Stimulated activated CD8-positive, alpha-beta memory T cell treated with anti-CD3 and anti-CD28 coated beads, Interleukin-7, amount 100 ng/mL, for 48 hours (primary cell): ENCODE results near the gene GRB10.

ENCODE experiments used
- DNase-seq, 2 donors: peaks; one replicate each; pipeline ENCODE4 v3.0.0-alpha.2; 2020; ENCODE audit warnings: low read depth in 1 of 2; ENCODE audit errors: extremely low read depth in 1 of 2

GRB10 gene

GRCh38 chr7:50658696-50659095 lies 124.0 kb downstream of the GRB10 start:
- DNase-seq = no peak

GRCh38 chr7:50657912-50658311 lies 124.8 kb downstream of the GRB10 start:
- no peak for DNase-seq

GRCh38 chr7:50657341-50657873 lies 125.3 kb downstream of the GRB10 start:
- no peak for DNase-seq

GRCh38 chr7:50656141-50656895 lies 126.4 kb downstream of the GRB10 start:
- DNase-seq = no peak

- DNase-seq = no peak
Observed at GRCh38 chr7:50655490-50655889, 127.2 kb downstream of the GRB10 start.

GRCh38 chr7:50655020-50655419 lies 127.7 kb downstream of the GRB10 start:
- no peak for DNase-seq

GRCh38 chr7:50653981-50654425 lies 128.7 kb downstream of the GRB10 start:
- DNase-seq = no peak

GRCh38 chr7:50653126-50653864 lies 129.4 kb downstream of the GRB10 start:
- DNase-seq = no peak

- no peak for DNase-seq
Observed at GRCh38 chr7:50652400-50653125, 130.1 kb downstream of the GRB10 start.

GRCh38 chr7:50651271-50651989 lies 131.3 kb downstream of the GRB10 start:
- DNase-seq = no peak

- no peak for DNase-seq
Observed at GRCh38 chr7:50650057-50650664, 132.5 kb downstream of the GRB10 start.

- no peak for DNase-seq
Observed at GRCh38 chr7:50649259-50649885, 133.3 kb downstream of the GRB10 start.

- no peak for DNase-seq
Observed at GRCh38 chr7:50648570-50649169, 134.0 kb downstream of the GRB10 start.

GRCh38 chr7:50648076-50648475 lies 134.6 kb downstream of the GRB10 start:
- no peak for DNase-seq

GRCh38 chr7:50647286-50647980 lies 135.3 kb downstream of the GRB10 start:
- DNase-seq = no peak

GRCh38 chr7:50646069-50646468 lies 136.6 kb downstream of the GRB10 start:
- DNase-seq = no peak

- DNase-seq = no peak
Observed at GRCh38 chr7:50645186-50645585, 137.5 kb downstream of the GRB10 start.

- no peak for DNase-seq
Observed at GRCh38 chr7:50644586-50644985, 138.1 kb downstream of the GRB10 start.

GRCh38 chr7:50644114-50644513 lies 138.6 kb downstream of the GRB10 start:
- DNase-seq = no peak
